ENCODE measurements around the gene CD99L2.

CD99L2 gene
- total RNA-seq = 11.9 to 15.9 (median 15.2) reads per million in 3 donors

- no peaks in the 10 kb centered on the region for H3K9me3 ChIP-seq (ENCODE audit: control insufficient read depth, low read length)
- no peaks in the 10 kb centered on the region for H3K27me3 ChIP-seq (replicated peaks; ENCODE audit: control insufficient read depth, insufficient read depth, low read length, poor library complexity, severe bottlenecking)
- H3K27ac ChIP-seq (ENCODE audit: insufficient read depth, low read length, poor library complexity, severe bottlenecking) = peak within 1 kb of the TSS; percentile 78
- peak within 1 kb of the TSS; percentile 66 for H3K4me3 ChIP-seq (ENCODE audit: insufficient read depth, low read depth, low read length, poor library complexity, severe bottlenecking)
- DNase-seq = peak; percentile 81 to 83 (median 83)
- H3K36me3 ChIP-seq (ENCODE audit: control insufficient read depth, insufficient read depth, low read length) = no peaks in the 10 kb centered on the region
- H3K4me1 ChIP-seq (ENCODE audit: control insufficient read depth, insufficient read depth, low read length, poor library complexity, severe bottlenecking) = no peaks in the 10 kb centered on the region
Observed at GRCh38 chrX:150898343-150899190, at the start of gene CD99L2. Gene CD99L2 (minus strand): TSS chrX:150898668. CDS start chrX:150898588, 80 bp downstream.

GRCh38 chrX:150944233-150944632 is 45.8 kb upstream of the CD99L2 start:
- Histone ChIP-seq H3K9me3 (ENCODE audit: control insufficient read depth, low read length) (no peaks in the 10 kb centered on the region), H3K4me1 (ENCODE audit: control insufficient read depth, insufficient read depth, low read length, poor library complexity, severe bottlenecking) (no peaks in the 10 kb centered on the region), H3K36me3 (ENCODE audit: control insufficient read depth, insufficient read depth, low read length) (no peaks in the 10 kb centered on the region), H3K27me3 (replicated peaks; ENCODE audit: control insufficient read depth, insufficient read depth, low read length, poor library complexity, severe bottlenecking) (no peaks in the 10 kb centered on the region), H3K27ac (ENCODE audit: insufficient read depth, low read length, poor library complexity, severe bottlenecking) (no peak overlapping the region), H3K4me3 (ENCODE audit: insufficient read depth, low read depth, low read length, poor library complexity, severe bottlenecking) (no peak overlapping the region)
- no peak for DNase-seq

- no peak for DNase-seq
- Histone ChIP-seq H3K27me3 (replicated peaks; ENCODE audit: control insufficient read depth, insufficient read depth, low read length, poor library complexity, severe bottlenecking) (no peaks in the 10 kb centered on the region), H3K9me3 (ENCODE audit: control insufficient read depth, low read length) (no peaks in the 10 kb centered on the region), H3K36me3 (ENCODE audit: control insufficient read depth, insufficient read depth, low read length) (no peaks in the 10 kb centered on the region), H3K4me3 (ENCODE audit: insufficient read depth, low read depth, low read length, poor library complexity, severe bottlenecking) (no peak overlapping the region), H3K27ac (ENCODE audit: insufficient read depth, low read length, poor library complexity, severe bottlenecking) (no peak overlapping the region), H3K4me1 (ENCODE audit: control insufficient read depth, insufficient read depth, low read length, poor library complexity, severe bottlenecking) (no peaks in the 10 kb centered on the region)
Observed at GRCh38 chrX:150942942-150943594, 44.6 kb upstream of the CD99L2 start.

GRCh38 chrX:150941580-150941979 is 43.1 kb upstream of the CD99L2 start:
- H3K4me3 ChIP-seq (ENCODE audit: insufficient read depth, low read depth, low read length, poor library complexity, severe bottlenecking) = no peak overlapping the region
- no peaks in the 10 kb centered on the region for H3K36me3 ChIP-seq (ENCODE audit: control insufficient read depth, insufficient read depth, low read length)

GRCh38 chrX:150940844-150941495 is 42.5 kb upstream of the CD99L2 start:
- Histone ChIP-seq H3K36me3 (ENCODE audit: control insufficient read depth, insufficient read depth, low read length) (no peaks in the 10 kb centered on the region), H3K27me3 (replicated peaks; ENCODE audit: control insufficient read depth, insufficient read depth, low read length, poor library complexity, severe bottlenecking) (no peaks in the 10 kb centered on the region), H3K4me1 (ENCODE audit: control insufficient read depth, insufficient read depth, low read length, poor library complexity, severe bottlenecking) (no peaks in the 10 kb centered on the region), H3K4me3 (ENCODE audit: insufficient read depth, low read depth, low read length, poor library complexity, severe bottlenecking) (no peak overlapping the region), H3K27ac (ENCODE audit: insufficient read depth, low read length, poor library complexity, severe bottlenecking) (no peak overlapping the region), H3K9me3 (ENCODE audit: control insufficient read depth, low read length) (no peaks in the 10 kb centered on the region)
- no peak for DNase-seq

More at GRCh38 chrX:150941580-150941979, 43.1 kb upstream of the CD99L2 start:
- no peak for DNase-seq
- no peaks in the 10 kb centered on the region for H3K4me1 ChIP-seq (ENCODE audit: control insufficient read depth, insufficient read depth, low read length, poor library complexity, severe bottlenecking)
- no peak overlapping the region for H3K27ac ChIP-seq (ENCODE audit: insufficient read depth, low read length, poor library complexity, severe bottlenecking)
- no peaks in the 10 kb centered on the region for H3K9me3 ChIP-seq (ENCODE audit: control insufficient read depth, low read length)
- H3K27me3 ChIP-seq (replicated peaks; ENCODE audit: control insufficient read depth, insufficient read depth, low read length, poor library complexity, severe bottlenecking) = no peaks in the 10 kb centered on the region

- no peak overlapping the region for H3K27ac ChIP-seq (ENCODE audit: insufficient read depth, low read length, poor library complexity, severe bottlenecking)
- DNase-seq = no peak
- no peaks in the 10 kb centered on the region for H3K27me3 ChIP-seq (replicated peaks; ENCODE audit: control insufficient read depth, insufficient read depth, low read length, poor library complexity, severe bottlenecking)
- no peak overlapping the region for H3K4me3 ChIP-seq (ENCODE audit: insufficient read depth, low read depth, low read length, poor library complexity, severe bottlenecking)
- no peaks in the 10 kb centered on the region for H3K9me3 ChIP-seq (ENCODE audit: control insufficient read depth, low read length)
- no peaks in the 10 kb centered on the region for H3K36me3 ChIP-seq (ENCODE audit: control insufficient read depth, insufficient read depth, low read length)
- no peaks in the 10 kb centered on the region for H3K4me1 ChIP-seq (ENCODE audit: control insufficient read depth, insufficient read depth, low read length, poor library complexity, severe bottlenecking)
Observed at GRCh38 chrX:150936556-150936955, 38.1 kb upstream of the CD99L2 start.

GRCh38 chrX:150935467-150935866 is 37.0 kb upstream of the CD99L2 start:
- Histone ChIP-seq H3K9me3 (ENCODE audit: control insufficient read depth, low read length) (no peaks in the 10 kb centered on the region), H3K27ac (ENCODE audit: insufficient read depth, low read length, poor library complexity, severe bottlenecking) (no peak overlapping the region), H3K36me3 (ENCODE audit: control insufficient read depth, insufficient read depth, low read length) (no peaks in the 10 kb centered on the region), H3K27me3 (replicated peaks; ENCODE audit: control insufficient read depth, insufficient read depth, low read length, poor library complexity, severe bottlenecking) (no peaks in the 10 kb centered on the region), H3K4me3 (ENCODE audit: insufficient read depth, low read depth, low read length, poor library complexity, severe bottlenecking) (no peak overlapping the region), H3K4me1 (ENCODE audit: control insufficient read depth, insufficient read depth, low read length, poor library complexity, severe bottlenecking) (no peaks in the 10 kb centered on the region)
- no peak for DNase-seq

- no peaks in the 10 kb centered on the region for H3K36me3 ChIP-seq (ENCODE audit: control insufficient read depth, insufficient read depth, low read length)
- H3K27ac ChIP-seq (ENCODE audit: insufficient read depth, low read length, poor library complexity, severe bottlenecking) = no peak overlapping the region
- H3K9me3 ChIP-seq (ENCODE audit: control insufficient read depth, low read length) = no peaks in the 10 kb centered on the region
- no peak for DNase-seq
- no peaks in the 10 kb centered on the region for H3K4me1 ChIP-seq (ENCODE audit: control insufficient read depth, insufficient read depth, low read length, poor library complexity, severe bottlenecking)
- H3K27me3 ChIP-seq (replicated peaks; ENCODE audit: control insufficient read depth, insufficient read depth, low read length, poor library complexity, severe bottlenecking) = no peaks in the 10 kb centered on the region
- no peak overlapping the region for H3K4me3 ChIP-seq (ENCODE audit: insufficient read depth, low read depth, low read length, poor library complexity, severe bottlenecking)
Observed at GRCh38 chrX:150934453-150934852, 36.0 kb upstream of the CD99L2 start.

- DNase-seq = no peak
- Histone ChIP-seq H3K9me3 (ENCODE audit: control insufficient read depth, low read length) (no peaks in the 10 kb centered on the region), H3K36me3 (ENCODE audit: control insufficient read depth, insufficient read depth, low read length) (no peaks in the 10 kb centered on the region), H3K27ac (ENCODE audit: insufficient read depth, low read length, poor library complexity, severe bottlenecking) (no peak overlapping the region), H3K4me1 (ENCODE audit: control insufficient read depth, insufficient read depth, low read length, poor library complexity, severe bottlenecking) (no peaks in the 10 kb centered on the region), H3K4me3 (ENCODE audit: insufficient read depth, low read depth, low read length, poor library complexity, severe bottlenecking) (no peak overlapping the region), H3K27me3 (replicated peaks; ENCODE audit: control insufficient read depth, insufficient read depth, low read length, poor library complexity, severe bottlenecking) (no peaks in the 10 kb centered on the region)
Observed at GRCh38 chrX:150933945-150934350, 35.5 kb upstream of the CD99L2 start.

GRCh38 chrX:150929058-150929457 is 30.6 kb upstream of the CD99L2 start:
- Histone ChIP-seq H3K4me3 (ENCODE audit: insufficient read depth, low read depth, low read length, poor library complexity, severe bottlenecking) (no peak overlapping the region), H3K36me3 (ENCODE audit: control insufficient read depth, insufficient read depth, low read length) (no peaks in the 10 kb centered on the region), H3K27me3 (replicated peaks; ENCODE audit: control insufficient read depth, insufficient read depth, low read length, poor library complexity, severe bottlenecking) (no peaks in the 10 kb centered on the region), H3K27ac (ENCODE audit: insufficient read depth, low read length, poor library complexity, severe bottlenecking) (no peak overlapping the region), H3K9me3 (ENCODE audit: control insufficient read depth, low read length) (no peaks in the 10 kb centered on the region), H3K4me1 (ENCODE audit: control insufficient read depth, insufficient read depth, low read length, poor library complexity, severe bottlenecking) (no peaks in the 10 kb centered on the region)
- DNase-seq = no peak
